ENCODE measurements around the gene AKAP8.

DNA sequence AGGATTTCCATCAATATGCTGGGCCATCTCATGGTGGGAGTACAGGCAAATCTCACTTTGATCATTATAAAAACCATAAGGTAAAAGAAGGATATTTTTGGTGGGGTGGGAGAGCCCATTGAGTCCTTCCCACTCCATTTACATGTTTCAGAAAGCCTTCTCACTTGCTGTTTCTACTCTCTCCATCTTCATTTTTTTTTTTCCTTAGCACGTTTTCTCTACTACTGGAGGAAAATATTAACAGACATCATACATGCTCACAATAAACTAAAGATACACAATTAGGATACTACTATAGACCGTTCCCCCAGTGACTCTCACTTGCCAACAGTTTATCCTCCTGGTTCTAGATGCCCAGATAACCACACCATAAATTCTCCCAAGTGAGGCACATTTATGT lies 1.8 kb upstream of the AKAP8 start:
- TF ChIP-seq ZNF274 (IDR thresholded peaks at IDR 0.05; ENCODE audit: low read depth, low read length) (no peak), YY1 (IDR thresholded peaks at IDR 0.05; ENCODE audit: insufficient read depth, insufficient read length) (no peak)

Measured in NT2/D1 (cell line).